AG08395 (cell line): ENCODE results near the gene C11orf65.

Source experiments
- DNase-seq: peaks from one replicate; pipeline ENCODE4 v3.0.0; 2012; ENCODE audit warnings: mixed read lengths, low spot score

Gene C11orf65

DNA sequence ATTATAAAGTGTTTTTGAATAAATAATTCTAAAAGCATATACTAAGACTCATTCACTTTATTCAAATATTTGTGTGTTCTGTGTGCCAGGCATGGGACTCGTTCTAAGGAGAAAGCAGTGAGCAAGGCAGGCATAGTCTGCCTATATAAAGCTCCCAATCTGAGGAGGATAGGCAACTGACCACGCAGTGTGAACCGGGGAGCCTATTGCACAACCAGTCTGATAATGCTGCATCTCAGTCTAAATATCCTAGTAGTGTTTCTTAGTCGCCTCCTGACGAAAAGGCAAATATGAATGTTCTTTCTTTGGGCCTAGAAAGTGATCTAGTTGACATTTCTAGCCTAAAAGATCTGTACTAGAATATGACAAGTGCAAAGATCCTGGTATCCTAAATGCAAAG is 98.3 kb downstream of the C11orf65 start:
- DNase-seq = no peak

DNA sequence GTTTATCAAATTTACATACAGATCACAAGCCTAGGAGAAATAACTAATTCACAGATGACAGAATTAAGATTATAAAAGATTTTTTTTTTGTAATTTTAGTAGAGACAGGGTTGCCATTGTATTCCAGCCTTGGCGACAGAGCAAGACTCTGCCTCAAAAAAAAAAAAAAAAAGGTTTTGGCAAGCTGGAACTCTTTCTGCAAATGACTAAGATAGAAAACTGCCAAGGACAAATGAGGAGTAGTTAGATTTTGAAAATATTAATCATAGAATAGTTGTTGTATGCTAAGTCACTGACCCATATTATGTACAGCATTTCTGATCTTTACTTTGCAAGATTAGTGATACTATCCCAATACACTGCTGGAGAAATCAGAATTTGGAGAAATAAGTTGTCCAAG is 99.2 kb downstream of the C11orf65 start:
- DNase-seq = no peak

GRCh38 chr11:108364159-108364558 is 103.2 kb downstream of the C11orf65 start:
- DNase-seq = no peak

DNA sequence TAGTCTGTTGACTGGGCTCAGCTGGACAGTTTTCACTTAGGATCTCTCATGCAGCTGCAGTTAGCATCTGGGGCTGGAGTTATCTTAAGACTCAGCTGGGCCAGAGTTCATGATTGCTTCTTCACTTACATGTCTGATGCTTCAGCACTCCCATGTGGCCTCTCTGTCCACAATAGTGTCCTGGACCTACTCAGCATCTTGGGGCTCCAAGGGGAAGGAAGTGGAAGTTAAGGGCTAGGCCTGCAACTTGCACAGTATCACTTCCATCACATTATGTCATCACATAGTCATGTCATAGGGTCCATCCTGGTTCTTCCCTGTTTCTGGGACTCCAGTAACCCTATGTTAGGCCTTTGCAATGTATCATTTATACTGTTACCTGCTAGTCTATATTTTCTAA is 115.9 kb downstream of the C11orf65 start:
- no peak for DNase-seq

DNA sequence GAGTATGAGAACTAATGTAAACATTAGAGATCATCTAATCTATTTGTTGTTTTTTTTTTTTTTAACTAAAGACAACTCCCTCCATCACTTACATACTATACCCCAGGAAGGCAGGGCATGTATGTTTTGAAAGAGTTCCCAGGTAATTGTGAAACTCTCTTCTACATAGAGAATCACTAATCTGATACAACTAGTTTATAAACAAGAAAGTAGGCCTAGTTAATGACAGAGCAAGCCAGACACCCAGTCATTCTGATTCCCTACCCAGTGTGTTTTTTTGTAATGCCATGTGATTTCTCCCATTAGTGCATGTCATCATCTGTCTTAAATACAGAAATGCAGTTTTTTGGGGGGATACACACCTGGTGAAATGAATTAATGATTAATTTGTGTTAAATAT is 120.9 kb downstream of the C11orf65 start:
- no peak for DNase-seq

- DNase-seq = no peak
These were observed 121.6 kb downstream of the C11orf65 start for GRCh38 chr11:108345767-108346166.

DNA sequence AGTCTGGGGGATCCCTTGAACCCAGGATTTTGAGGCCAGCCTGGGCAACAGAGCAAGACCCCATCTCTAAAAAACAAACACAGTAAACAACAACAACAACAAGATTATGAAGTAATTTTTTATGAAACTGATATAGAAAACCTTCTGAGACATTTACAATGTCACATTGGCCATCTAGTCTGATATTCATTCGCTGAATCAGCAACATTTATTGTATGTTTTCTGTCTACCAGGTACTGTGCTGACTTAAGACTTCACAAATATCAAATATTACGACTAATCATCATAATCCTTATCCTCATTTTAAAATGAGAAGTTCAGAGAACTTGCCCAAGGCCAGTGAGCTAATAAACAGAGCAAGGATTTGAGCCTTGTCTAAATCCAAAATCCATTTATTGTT is 123.6 kb downstream of the C11orf65 start:
- no peak for DNase-seq

- DNase-seq = no peak
These were observed 125.7 kb downstream of the C11orf65 start for GRCh38 chr11:108341654-108342053.

DNA sequence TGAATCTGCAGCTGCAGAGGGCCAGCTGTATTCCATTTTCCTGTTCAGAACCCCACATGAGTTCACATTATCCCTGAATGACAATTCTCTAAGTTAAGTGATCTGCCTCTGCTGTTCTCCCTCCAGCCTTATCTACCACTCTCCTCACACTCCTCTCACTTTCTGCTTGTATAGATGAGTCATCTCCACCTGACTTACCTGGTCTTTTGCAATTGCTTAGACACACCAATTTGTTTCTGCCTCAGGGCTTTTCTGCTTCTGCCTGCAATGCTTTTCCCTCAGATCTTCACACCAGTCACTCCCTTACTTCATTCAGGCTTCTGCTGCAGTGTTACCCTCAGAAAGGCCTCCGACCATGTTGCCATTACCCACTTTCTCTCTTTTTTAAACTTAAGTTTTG is 126.4 kb downstream of the C11orf65 start:
- DNase-seq = no peak

DNA sequence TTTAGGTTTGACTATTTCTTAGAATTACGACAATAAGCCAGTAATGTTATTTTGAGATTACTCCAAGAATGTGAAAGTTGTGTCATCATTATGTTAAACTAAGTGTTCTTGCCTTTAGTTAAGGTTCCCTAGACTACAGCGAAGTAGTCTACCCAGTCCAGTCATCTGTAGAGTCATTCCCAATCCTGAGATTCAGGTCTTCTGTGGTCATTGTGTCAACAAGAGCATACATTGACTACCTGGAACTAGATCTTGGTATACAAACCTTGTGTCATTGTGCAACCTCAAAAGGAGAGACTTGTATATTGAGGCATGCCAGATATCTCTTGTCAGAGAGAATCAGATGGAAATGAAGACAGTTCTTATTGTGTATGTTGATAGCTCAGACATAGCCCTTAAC is 128.6 kb downstream of the C11orf65 start:
- DNase-seq = no peak

DNA sequence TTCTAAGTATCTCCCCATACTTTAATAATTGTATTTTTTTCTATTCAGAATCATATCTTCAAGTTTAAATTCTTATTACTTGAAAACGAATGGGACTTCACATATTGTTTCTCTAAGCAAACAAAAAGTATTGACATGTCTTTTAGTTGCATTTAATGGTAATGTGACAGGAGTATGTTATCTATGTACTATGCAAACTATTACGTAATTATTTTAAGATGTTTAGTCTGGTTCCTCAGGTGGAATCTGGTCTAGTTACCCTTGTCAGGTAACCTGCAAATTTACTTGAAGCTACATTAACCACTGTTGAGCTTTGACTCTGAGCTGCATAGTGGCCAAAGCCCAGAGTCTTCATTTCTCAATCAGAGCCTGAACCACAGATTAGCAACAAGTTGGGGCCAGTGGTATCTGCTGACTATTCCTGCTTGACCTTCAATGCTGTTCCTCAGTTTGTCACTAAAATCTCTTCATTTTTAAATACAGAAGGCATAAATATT is 133.9 kb downstream of the C11orf65 start:
- no peak for DNase-seq
